GM12878 (cell line): ENCODE data around the gene VEGFA. TPM values are rescaled to one million over a fixed set of nuclear protein-coding genes. Genes with fewer than 3 reads are reported as not detected.

Experiments used
- ATAC-seq: fragments of 200-7000 bp; cut with Tn5 transposase; 3 replicates; pipeline ENCODE4 v1.9.1; 2020; ENCODE audit warnings: mild to moderate bottlenecking, moderate library complexity
- BruUV-seq: library from RNA; stranded (reverse); fragments of 400-500 nt; replicated peaks from 2 replicates; lab custom pipeline; 2021; lab: Mats Ljungman, UMichigan
- CTCF ChIA-PET: fragments of 300-600 bp; sonication (Branson Sonifier 250); formaldehyde crosslinking; extraction: SDS; loops from one replicate; lab custom pipeline; 2021; ENCODE audit warnings: inconsistent platforms; lab: Yijun Ruan, JAX
- POLR2A ChIA-PET: fragments of 350-600 bp; formaldehyde crosslinking; extraction: SDS; loops from one replicate; lab custom pipeline; 2021; ENCODE audit warnings: inconsistent platforms; lab: Charles Lee
- RAD21 ChIA-PET: fragments of 300-600 bp; sonication (Branson Sonifier 250); formaldehyde crosslinking; loops from one replicate; lab custom pipeline; 2023; ENCODE audit warnings: antibody characterized with exemption; ENCODE audit not compliant: unreplicated experiment; lab: Charles Lee
- SMC1A ChIA-PET: fragments of 300-600 bp; sonication (Branson Sonifier 250); formaldehyde crosslinking; loops from one replicate; lab custom pipeline; 2023; ENCODE audit not compliant: unreplicated experiment, uncharacterized antibody; lab: Charles Lee
- DNase-seq: peaks from one replicate; pipeline ENCODE4 v3.0.0-alpha.2; 2011; ENCODE audit warnings: low read depth, low spot score
- FAIRE-seq: peaks from 3 replicates; lab custom pipeline; 2011; peaks lifted over from hg19 to GRCh38; lab: Jason Lieb, UNC
- H2AFZ ChIP-seq: 2 replicates; pipeline ENCODE4 v1.6.0; 2011; ENCODE audit warnings: low read depth, low read length, control low read depth; ENCODE audit not compliant: control insufficient read depth
- H3K27ac ChIP-seq: 2 replicates; pipeline ENCODE4 v1.5.1; 2011; ENCODE audit warnings: control low read depth; ENCODE audit not compliant: control insufficient read depth, insufficient read depth
- H3K27me3 ChIP-seq, 2 experiments: replicated peaks in 1 of 2; 2 replicates each; pipeline versions ENCODE4 v1.6.0 to v1.6.1; 2011; ENCODE audit warnings: low read length in 1 of 2; ENCODE audit not compliant: control insufficient read depth in 2 of 2, insufficient read depth in 2 of 2
- H3K36me3 ChIP-seq, 2 experiments: 2 replicates each; pipeline ENCODE4 v1.5.1; 2011; ENCODE audit warnings: low read length in 1 of 2; ENCODE audit not compliant: control insufficient read depth in 2 of 2, insufficient read depth in 2 of 2
- H3K4me1 ChIP-seq: 2 replicates; pipeline ENCODE4 v1.6.1; 2011; ENCODE audit warnings: mild to moderate bottlenecking, low read length, moderate library complexity, mixed read lengths; ENCODE audit not compliant: control insufficient read depth, insufficient read depth
- H3K4me2 ChIP-seq: 2 replicates; pipeline ENCODE4 v1.6.0; 2011; ENCODE audit warnings: control low read depth; ENCODE audit not compliant: control insufficient read depth, insufficient read depth
- H3K4me3 ChIP-seq: fragments of 200-600 bp; sonication (generic); 2 replicates; pipeline ENCODE4 v1.5.1; 2016
- H3K79me2 ChIP-seq: 2 replicates; pipeline ENCODE4 v1.6.0; 2011; ENCODE audit warnings: low read length; ENCODE audit not compliant: control insufficient read depth, insufficient read depth
- H3K9ac ChIP-seq: 2 replicates; pipeline ENCODE4 v1.8.0; 2011; ENCODE audit warnings: low read length, control low read depth, mixed read lengths; ENCODE audit not compliant: control insufficient read depth, insufficient read depth
- H3K9me3 ChIP-seq: replicated peaks from 3 replicates; pipeline ENCODE4 v1.5.1; 2011; ENCODE audit warnings: mild to moderate bottlenecking, low read length; ENCODE audit not compliant: control insufficient read depth, insufficient read depth
- H4K20me1 ChIP-seq: 2 replicates; pipeline ENCODE4 v1.6.0; 2011; ENCODE audit not compliant: control insufficient read depth, insufficient read depth
- MEF2B ChIP-seq: fragments of 450-650 bp; IDR thresholded peaks from 2 replicates; pipeline ENCODE4 v1.6.1; 2018; ENCODE audit warnings: mild to moderate bottlenecking, moderate library complexity; ENCODE audit not compliant: partially characterized antibody, poor library complexity, severe bottlenecking
- MYC ChIP-seq: IDR thresholded peaks from 2 replicates; pipeline ENCODE4 v1.6.1; 2011; ENCODE audit warnings: mild to moderate bottlenecking, low read length, moderate library complexity, inconsistent platforms; ENCODE audit not compliant: insufficient read depth, insufficient replicate concordance, insufficient read length, severe bottlenecking
- POLR2AphosphoS2 ChIP-seq: IDR thresholded peaks from 2 replicates; pipeline ENCODE4 v1.6.1; 2011; ENCODE audit warnings: low read depth, mild to moderate bottlenecking, low read length, improper control_type of control experiment, moderate library complexity
- SUZ12 ChIP-seq: fragments of 200-600 bp; sonication (generic); IDR thresholded peaks from one replicate; pipeline ENCODE4 v1.6.1; 2018; ENCODE audit warnings: antibody characterized with exemption, mild to moderate bottlenecking; ENCODE audit not compliant: unreplicated experiment
- WGBS: methylation state at CpG from one replicate; pipeline ENCODE4 v1.1.6; 2016; ENCODE audit warnings: low lambda C conversion rate; ENCODE audit not compliant: insufficient replicate concordance, insufficient coverage; ENCODE audit errors: missing lambda C conversion rate; 5-methylcytosine and 5-hydroxymethylcytosine counted together
- in situ Hi-C: fragments of 300-500 bp; cut with MboI; formaldehyde crosslinking; loops from 9 replicates; pipeline ENCODE4 v1.14.3; 2018; ENCODE audit warnings: mixed read lengths
- intact Hi-C: fragments of 100-400 bp; cut with micrococcal nuclease; formaldehyde crosslinking; loops from one replicate; pipeline ENCODE4 v1.14.2; 2022; ENCODE audit not compliant: unreplicated experiment
- polyA plus RNA-seq, 11 experiments: library from polyadenylated mRNA; depleted of rRNA in 4 of 11; unstranded in 6 of 11; stranded (reverse) in 5 of 11; fragments of >200 nt; fragmentation: Nextera tagmentation in 4 of 11; fragmentation: Illumina TruSeq in 1 of 11; extraction: Ambion mirVana in 4 of 11; extraction: Trizol in 1 of 11; gene quantifications; 1 replicate in 1 of 11; 2 replicates in 10 of 11; pipeline versions ENCODE4 v1.2.1 to v1.2.3, GENCODE V29; 2011 to 2016; ENCODE audit warnings: inconsistent platforms in 2 of 11, missing spikeins in 2 of 11, low read depth in 1 of 11
- total RNA-seq, 4 experiments: library from RNA; depleted of rRNA in 3 of 4; stranded (reverse); fragments of >200 nt in 3 of 4; fragmentation: Illumina TruSeq in 1 of 4; extraction: Trizol in 1 of 4; gene quantifications; 2 replicates each; pipeline versions ENCODE4 v1.2.1 to v1.2.3, GENCODE V29; 2013 to 2021

VEGFA gene
- total and polyA plus RNA-seq, 10 of the 15 experiments (the other 5 are each of a cell fraction or from before 2014, with no cell fraction given), result 0.96 to 140 (median 16.9) TPM

DNA sequence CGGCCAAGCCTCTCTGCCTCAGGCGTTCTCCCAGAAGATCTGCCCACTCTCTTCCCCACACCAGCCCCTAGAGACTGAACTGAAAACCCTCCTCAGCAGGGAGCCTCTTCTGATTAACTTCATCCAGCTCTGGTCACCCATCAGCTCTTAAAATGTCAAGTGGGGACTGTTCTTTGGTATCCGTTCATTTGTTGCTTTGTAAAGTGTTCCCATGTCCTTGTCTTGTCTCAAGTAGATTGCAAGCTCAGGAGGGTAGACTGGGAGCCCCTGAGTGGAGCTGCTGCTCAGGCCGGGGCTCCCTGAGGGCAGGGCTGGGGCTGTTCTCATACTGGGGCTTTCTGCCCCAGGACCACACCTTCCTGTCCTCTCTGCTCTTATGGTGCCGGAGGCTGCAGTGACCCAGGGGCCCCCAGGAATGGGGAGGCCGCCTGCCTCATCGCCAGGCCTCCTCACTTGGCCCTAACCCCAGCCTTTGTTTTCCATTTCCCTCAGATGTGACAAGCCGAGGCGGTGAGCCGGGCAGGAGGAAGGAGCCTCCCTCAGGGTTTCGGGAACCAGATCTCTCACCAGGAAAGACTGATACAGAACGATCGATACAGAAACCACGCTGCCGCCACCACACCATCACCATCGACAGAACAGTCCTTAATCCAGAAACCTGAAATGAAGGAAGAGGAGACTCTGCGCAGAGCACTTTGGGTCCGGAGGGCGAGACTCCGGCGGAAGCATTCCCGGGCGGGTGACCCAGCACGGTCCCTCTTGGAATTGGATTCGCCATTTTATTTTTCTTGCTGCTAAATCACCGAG lies 14.2 kb downstream of the VEGFA start:
- Histone ChIP-seq H3K79me2 (no peaks in the 10 kb centered on the region; the same call in none of the 2 replicates), H3K9me3 (no peaks in the 10 kb centered on the region), H2AFZ (no peak overlapping the region), H3K27ac (no peak overlapping the region), H4K20me1 (no peaks in the 10 kb centered on the region), H3K27me3 (no peaks in the 10 kb centered on the region), H3K9ac (no peak overlapping the region), H3K4me2 (no peak overlapping the region), H3K4me1 (no peaks in the 10 kb centered on the region), H3K36me3 (peaks cover 11 to 36% of the 10 kb centered on the region in 2 experiments), H3K4me3 (no peak overlapping the region)
- WGBS, result 89% methylated on average over 26 of the region's 26 CpGs
- intact Hi-C loops (no loop called here), in situ Hi-C loops (no loop called here)
- SMC1A ChIA-PET, result interaction anchor here (0.7 to 1.6 kb wide), 4 partner anchors 10 to 52 kb away, joined by 3 to 4 read pairs (median 3); no protein-coding TSS in a partner anchor
- DNase-seq (no peak), ATAC-seq (no peak), FAIRE-seq (no peak)
- POLR2A ChIA-PET, result no interaction called here
- BruUV-seq, result no TSS peak
- TF ChIP-seq MYC, result no peak
- peak; percentile 27 for TF ChIP-seq MEF2B
- RAD21 ChIA-PET, result no interaction called here
- CTCF ChIA-PET, result interaction anchor here (2.2 kb wide), 1 partner anchor 10 kb away, joined by 10 read pairs; no protein-coding TSS in a partner anchor

GRCh38 chr6:43785220-43785752 lies 15.3 kb downstream of the VEGFA start:
- FAIRE-seq (no peak), ATAC-seq (no peak), DNase-seq (no peak)
- Histone ChIP-seq H3K9ac (no peak overlapping the region), H3K4me3 (no peak overlapping the region), H3K9me3 (no peaks in the 10 kb centered on the region), H3K27me3 (no peaks in the 10 kb centered on the region), H3K79me2 (no peaks in the 10 kb centered on the region; the same call in 1 of the 2 replicates), H4K20me1 (no peaks in the 10 kb centered on the region), H3K36me3 (peaks cover 11 to 28% of the 10 kb centered on the region in 2 experiments), H3K4me2 (no peak overlapping the region), H2AFZ (no peak overlapping the region), H3K27ac (no peak overlapping the region), H3K4me1 (no peaks in the 10 kb centered on the region)
- in situ Hi-C loops, result no loop called here
- no peak for TF ChIP-seq SUZ12
- peak; percentile 55; the same call in 1 of the 2 replicates for TF ChIP-seq POLR2AphosphoS2
- CTCF ChIA-PET, result interaction anchor here (1.8 kb wide), 1 partner anchor 11 kb away, joined by 9 read pairs; no protein-coding TSS in a partner anchor
- TSS peak; percentile 69 for BruUV-seq
- WGBS, result 93% methylated on average over 14 of the region's 14 CpGs
- SMC1A ChIA-PET, result no interaction called here
- RAD21 ChIA-PET, result no interaction called here
- POLR2A ChIA-PET, result no interaction called here
- intact Hi-C loops, result no loop called here
